Astrocyte of the spinal cord (primary cell): ENCODE data around the gene DCP2.

ENCODE experiments used
- DNase-seq: peaks from one replicate; pipeline ENCODE4 v3.0.0; 2011; ENCODE audit warnings: low read depth, low spot score
- H3K4me3 ChIP-seq: 2 replicates; pipeline ENCODE4 v1.5.1; 2011; ENCODE audit warnings: low read depth, mild to moderate bottlenecking, low read length, moderate library complexity
- in situ Hi-C: cut with HindIII; loops from 2 replicates; pipeline ENCODE4 v1.10.0; 2017; ENCODE audit warnings: low sequenced_read_pairs
- TF ChIP-seq, protein P1 (sequence below): IDR thresholded peaks from 2 replicates; pipeline ENCODE4 v1.5.1; 2012; ENCODE audit warnings: low read depth, mild to moderate bottlenecking, low read length, inconsistent platforms

Gene DCP2

GRCh38 chr5:112975721-112976431 lies 722 bp upstream of the DCP2 start:
- H3K4me3 ChIP-seq: peak overlapping the region; percentile 95
- TF ChIP-seq, protein P1, sequence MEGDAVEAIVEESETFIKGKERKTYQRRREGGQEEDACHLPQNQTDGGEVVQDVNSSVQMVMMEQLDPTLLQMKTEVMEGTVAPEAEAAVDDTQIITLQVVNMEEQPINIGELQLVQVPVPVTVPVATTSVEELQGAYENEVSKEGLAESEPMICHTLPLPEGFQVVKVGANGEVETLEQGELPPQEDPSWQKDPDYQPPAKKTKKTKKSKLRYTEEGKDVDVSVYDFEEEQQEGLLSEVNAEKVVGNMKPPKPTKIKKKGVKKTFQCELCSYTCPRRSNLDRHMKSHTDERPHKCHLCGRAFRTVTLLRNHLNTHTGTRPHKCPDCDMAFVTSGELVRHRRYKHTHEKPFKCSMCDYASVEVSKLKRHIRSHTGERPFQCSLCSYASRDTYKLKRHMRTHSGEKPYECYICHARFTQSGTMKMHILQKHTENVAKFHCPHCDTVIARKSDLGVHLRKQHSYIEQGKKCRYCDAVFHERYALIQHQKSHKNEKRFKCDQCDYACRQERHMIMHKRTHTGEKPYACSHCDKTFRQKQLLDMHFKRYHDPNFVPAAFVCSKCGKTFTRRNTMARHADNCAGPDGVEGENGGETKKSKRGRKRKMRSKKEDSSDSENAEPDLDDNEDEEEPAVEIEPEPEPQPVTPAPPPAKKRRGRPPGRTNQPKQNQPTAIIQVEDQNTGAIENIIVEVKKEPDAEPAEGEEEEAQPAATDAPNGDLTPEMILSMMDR: no peak
- DNase-seq: no peak
- in situ Hi-C loops: no loop called here

DNA sequence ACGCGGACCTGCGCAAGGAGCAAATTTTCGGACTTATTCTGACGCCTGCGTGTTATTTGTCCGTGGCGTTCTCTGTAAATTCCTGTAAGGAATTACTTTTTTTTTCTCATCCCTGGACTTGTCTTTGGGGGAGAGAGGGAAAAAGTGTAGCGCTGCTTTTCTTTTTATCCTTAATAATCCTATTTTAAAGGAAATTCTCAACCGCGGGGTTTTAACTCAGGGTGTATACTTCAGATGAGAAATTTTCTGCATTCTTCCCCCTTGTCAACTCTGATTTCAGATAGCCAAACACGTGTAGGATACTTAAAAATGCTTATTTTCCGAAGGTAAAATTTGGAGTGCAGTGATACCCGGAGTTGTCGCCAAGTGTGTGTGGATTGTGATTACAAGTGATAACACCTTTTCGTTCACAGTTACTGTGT lies 853 bp downstream of the DCP2 start:
- TF ChIP-seq, protein P1: no peak
- H3K4me3 ChIP-seq: peak overlapping the region; percentile 95
- peak; percentile 34 for DNase-seq

GRCh38 chr5:112978836-112979235 lies 2.2 kb downstream of the DCP2 start:
- in situ Hi-C loops: no loop called here
- no peak for DNase-seq
- H3K4me3 ChIP-seq: no peak overlapping the region
- TF ChIP-seq, protein P1: no peak

More for the DNA sequence above, 853 bp downstream of the DCP2 start:
- in situ Hi-C loops: no loop called here

- DNase-seq: no peak
- in situ Hi-C loops: no loop called here
- no peak overlapping the region for H3K4me3 ChIP-seq
- TF ChIP-seq, protein P1: no peak
These were observed 3.1 kb downstream of the DCP2 start for GRCh38 chr5:112979723-112980122.

- TF ChIP-seq, protein P1: no peak
- no peak overlapping the region for H3K4me3 ChIP-seq
- no peak for DNase-seq
- in situ Hi-C loops: no loop called here
These were observed 6.8 kb downstream of the DCP2 start for GRCh38 chr5:112983363-112983762.

DNA sequence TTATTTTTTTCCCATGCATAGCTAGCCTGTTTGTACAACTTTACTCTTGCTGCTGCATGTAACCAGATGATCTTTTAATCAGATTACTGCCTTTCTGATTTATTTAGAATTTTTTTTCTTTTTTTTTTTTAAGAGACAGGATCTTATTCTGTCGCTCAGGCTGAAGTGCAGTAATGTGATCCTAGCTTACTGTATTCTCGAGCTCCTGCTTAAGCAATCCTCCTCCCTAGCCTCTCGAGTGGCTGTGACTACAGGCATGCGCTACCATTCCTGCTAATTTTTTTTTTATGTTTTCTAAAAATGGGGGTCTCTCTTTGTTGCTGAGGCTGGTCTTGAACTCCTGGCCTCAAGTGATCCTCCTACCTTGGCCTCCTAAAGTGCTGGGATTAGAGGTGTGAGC lies 9.6 kb downstream of the DCP2 start:
- in situ Hi-C loops: no loop called here
- TF ChIP-seq, protein P1: no peak
- no peak overlapping the region for H3K4me3 ChIP-seq
- DNase-seq: no peak
